ENCODE results near the gene SLC27A6.
"Not testable (repeated sequence)": the region's sequence is repeated elsewhere in the genome, so short reads cannot be mapped to it uniquely, and the experiment has no call there.

DNA sequence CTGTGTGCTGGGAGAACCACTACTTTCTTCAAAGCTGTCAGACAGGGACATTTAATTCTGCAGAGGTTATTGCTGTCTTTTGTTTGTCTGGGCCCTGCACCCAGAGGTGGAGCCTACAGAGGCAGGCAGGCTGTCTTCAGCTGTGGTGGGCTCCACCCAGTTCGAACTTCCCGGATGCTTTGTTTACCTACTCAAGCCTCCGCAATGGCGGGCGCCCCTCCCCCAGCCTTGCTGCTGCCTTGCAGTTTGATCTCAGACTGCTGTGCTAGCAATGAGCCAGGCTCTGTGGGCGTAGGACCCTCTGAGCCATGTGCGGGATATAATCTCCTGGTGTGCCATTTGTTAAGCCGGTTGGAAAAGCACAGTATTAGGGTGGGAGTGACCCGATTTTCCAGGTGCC lies 22.2 kb upstream of the SLC27A6 start:
- TF ChIP-seq, protein P1, sequence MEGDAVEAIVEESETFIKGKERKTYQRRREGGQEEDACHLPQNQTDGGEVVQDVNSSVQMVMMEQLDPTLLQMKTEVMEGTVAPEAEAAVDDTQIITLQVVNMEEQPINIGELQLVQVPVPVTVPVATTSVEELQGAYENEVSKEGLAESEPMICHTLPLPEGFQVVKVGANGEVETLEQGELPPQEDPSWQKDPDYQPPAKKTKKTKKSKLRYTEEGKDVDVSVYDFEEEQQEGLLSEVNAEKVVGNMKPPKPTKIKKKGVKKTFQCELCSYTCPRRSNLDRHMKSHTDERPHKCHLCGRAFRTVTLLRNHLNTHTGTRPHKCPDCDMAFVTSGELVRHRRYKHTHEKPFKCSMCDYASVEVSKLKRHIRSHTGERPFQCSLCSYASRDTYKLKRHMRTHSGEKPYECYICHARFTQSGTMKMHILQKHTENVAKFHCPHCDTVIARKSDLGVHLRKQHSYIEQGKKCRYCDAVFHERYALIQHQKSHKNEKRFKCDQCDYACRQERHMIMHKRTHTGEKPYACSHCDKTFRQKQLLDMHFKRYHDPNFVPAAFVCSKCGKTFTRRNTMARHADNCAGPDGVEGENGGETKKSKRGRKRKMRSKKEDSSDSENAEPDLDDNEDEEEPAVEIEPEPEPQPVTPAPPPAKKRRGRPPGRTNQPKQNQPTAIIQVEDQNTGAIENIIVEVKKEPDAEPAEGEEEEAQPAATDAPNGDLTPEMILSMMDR (conservative IDR thresholded peaks at IDR 0.05): not testable (repeated sequence)
- not testable (repeated sequence) for TF ChIP-seq ZFX (IDR thresholded peaks at IDR 0.05)

Measured in C4-2B (cell line).